ENCODE results near the gene UPB1. TPM values are rescaled to one million over a fixed set of nuclear protein-coding genes. Genes with fewer than 3 reads are reported as not detected.
"Not testable (repeated sequence)": the region's sequence is repeated elsewhere in the genome, so short reads cannot be mapped to it uniquely, and the experiment has no call there.

The UPB1 gene
- total RNA-seq, 1 experiment from 2014 or later, result 0.47 TPM

DNA sequence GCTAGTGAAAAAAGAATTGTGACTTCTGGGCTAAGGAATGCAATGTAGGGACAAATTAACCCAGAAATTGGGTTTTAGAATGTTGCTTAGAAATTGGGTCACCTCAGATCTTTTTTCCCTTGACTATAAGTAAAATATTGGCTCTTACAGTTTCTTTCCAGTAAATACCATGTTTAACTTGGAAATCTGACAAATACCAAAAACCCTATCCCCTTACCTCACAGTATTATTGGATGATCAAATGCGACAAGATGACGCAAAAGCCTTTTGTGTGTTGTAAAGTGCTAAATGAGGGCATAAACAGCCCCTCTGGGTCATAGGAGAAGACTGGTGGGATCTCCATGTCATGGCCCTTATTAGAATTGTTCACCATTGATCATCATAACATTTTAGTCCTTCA is 6.1 kb upstream of the UPB1 start:
- Histone ChIP-seq H3K36me3 (no peaks in the 10 kb centered on the region), H3K9me3 (replicated peaks) (no peaks in the 10 kb centered on the region), H3K27ac (no peak overlapping the region), H3K27me3 (replicated peaks) (no peaks in the 10 kb centered on the region), H3K4me3 (no peak overlapping the region), H3K4me1 (replicated peaks) (peaks cover 31% of the 10 kb centered on the region)
- no peak for DNase-seq (ENCODE audit: low read depth in 1 of 2, low spot score in 2 of 2)

DNA sequence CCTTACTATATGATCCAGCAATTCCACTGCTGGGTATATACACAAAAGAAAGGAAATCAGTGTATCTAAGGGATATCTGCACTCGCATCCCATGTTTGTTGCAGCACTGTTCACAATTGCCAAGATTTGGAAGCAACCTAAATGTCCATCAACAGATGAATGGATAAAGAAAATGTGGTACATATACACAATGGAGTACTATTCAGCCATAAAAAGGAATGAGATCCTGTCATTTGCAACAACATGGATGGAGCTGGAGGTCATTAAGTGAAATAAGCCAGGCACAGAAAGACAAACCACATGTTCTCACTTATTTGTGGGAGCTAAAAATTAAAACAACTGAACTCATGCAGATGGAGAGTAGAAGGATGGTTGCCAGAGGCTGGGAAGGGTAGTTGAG is 5.7 kb upstream of the UPB1 start:
- not testable (repeated sequence) for H3K36me3 ChIP-seq; H3K4me3 ChIP-seq; H3K27me3 ChIP-seq (replicated peaks); H3K9me3 ChIP-seq (replicated peaks); H3K27ac ChIP-seq; DNase-seq (ENCODE audit: low read depth in 1 of 2, low spot score in 2 of 2)
- peaks cover 31% of the 10 kb centered on the region for H3K4me1 ChIP-seq (replicated peaks)

DNA sequence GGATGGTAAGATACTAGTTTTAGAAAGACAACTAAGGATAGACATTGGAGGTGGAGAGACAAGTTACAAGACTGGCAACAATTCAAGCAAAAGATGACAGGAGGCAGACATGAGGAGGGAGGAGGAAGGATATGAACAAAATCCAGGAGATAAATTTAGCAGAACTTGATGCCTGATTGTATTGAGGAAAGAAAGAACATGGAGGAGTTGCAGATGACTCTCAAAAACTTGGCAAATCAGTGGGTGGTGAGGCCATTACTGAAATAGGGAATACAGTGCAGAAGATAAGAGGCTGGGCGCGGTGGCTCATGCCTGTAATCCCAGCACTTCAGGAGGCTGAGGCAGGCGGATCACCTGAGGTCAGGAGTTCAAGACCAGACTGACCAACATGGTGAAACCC is 2.7 kb upstream of the UPB1 start:
- H3K9me3 ChIP-seq (replicated peaks), result no peaks in the 10 kb centered on the region
- H3K27me3 ChIP-seq (replicated peaks), result no peaks in the 10 kb centered on the region
- no peak for DNase-seq (ENCODE audit: low read depth in 1 of 2, low spot score in 2 of 2)
- peaks cover 4% of the 10 kb centered on the region for H3K4me1 ChIP-seq (replicated peaks)
- H3K36me3 ChIP-seq, result no peaks in the 10 kb centered on the region
- H3K4me3 ChIP-seq, result no peak overlapping the region
- no peak overlapping the region for H3K27ac ChIP-seq

DNA sequence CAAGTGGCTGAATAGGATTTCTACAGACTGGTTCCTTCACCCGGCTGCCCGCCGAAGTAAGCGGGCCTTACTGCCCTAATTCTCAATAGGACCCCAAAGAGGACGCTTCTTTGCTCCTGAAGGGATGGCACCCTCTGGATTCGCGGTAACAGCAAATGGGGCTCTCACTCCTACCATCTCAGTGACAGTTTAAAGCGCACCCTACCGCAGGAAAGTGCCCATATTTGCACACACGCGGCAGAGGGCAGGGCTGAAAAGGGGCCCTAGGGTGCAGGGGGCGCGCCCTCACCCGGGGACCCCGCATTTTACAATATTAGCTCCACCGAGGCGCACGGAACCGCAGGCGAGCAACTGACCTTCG is 985 bp upstream of the UPB1 start:
- Histone ChIP-seq H3K27me3 (replicated peaks) (no peaks in the 10 kb centered on the region), H3K4me3 (no peak overlapping the region), H3K4me1 (replicated peaks) (no peaks in the 10 kb centered on the region), H3K27ac (no peak overlapping the region), H3K36me3 (no peaks in the 10 kb centered on the region), H3K9me3 (replicated peaks) (no peaks in the 10 kb centered on the region)
- DNase-seq (ENCODE audit: low read depth in 1 of 2, low spot score in 2 of 2), result no peak

DNA sequence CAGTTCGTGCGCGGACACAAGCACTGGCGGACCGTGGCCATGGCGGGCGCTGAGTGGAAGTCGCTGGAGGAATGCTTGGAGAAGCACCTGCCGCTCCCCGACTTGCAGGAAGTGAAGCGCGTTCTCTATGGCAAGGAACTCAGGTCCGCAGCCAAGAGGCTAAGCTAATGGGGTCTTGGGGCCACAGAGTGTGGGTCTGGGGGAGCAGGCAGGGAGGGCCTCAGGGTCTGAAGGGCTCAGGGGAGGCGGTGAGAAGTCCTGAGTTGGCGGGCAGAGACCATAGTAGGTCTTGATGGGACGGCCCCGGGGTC is 188 bp downstream of the UPB1 start:
- H3K4me1 ChIP-seq (replicated peaks), result no peaks in the 10 kb centered on the region
- H3K4me3 ChIP-seq, result no peak overlapping the region
- no peaks in the 10 kb centered on the region for H3K27me3 ChIP-seq (replicated peaks)
- DNase-seq (ENCODE audit: low read depth in 1 of 2, low spot score in 2 of 2), result no peak
- no peaks in the 10 kb centered on the region for H3K36me3 ChIP-seq
- no peaks in the 10 kb centered on the region for H3K9me3 ChIP-seq (replicated peaks)
- no peak overlapping the region for H3K27ac ChIP-seq

DNA sequence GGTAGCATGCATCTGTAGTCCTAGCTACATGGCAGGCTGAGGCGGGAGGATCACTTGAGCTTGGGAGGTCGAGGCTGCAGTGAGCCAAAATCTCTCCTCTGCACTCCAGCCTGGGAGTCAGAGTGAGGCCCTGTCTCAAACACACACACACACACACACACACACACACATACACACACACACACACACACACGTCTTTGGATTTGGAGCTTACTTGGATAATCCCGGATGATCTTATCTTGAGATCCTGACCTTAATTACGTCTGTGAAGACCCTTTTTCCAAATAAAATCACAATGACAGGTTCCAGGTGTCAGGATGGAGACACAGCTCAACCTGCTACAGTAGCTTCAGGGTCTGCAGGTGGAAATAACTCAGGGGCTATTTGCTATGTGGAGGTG is 1.1 kb downstream of the UPB1 start:
- no peak for DNase-seq (ENCODE audit: low read depth in 1 of 2, low spot score in 2 of 2)
- H3K27me3 ChIP-seq (replicated peaks), result no peaks in the 10 kb centered on the region
- H3K36me3 ChIP-seq, result no peaks in the 10 kb centered on the region
- H3K27ac ChIP-seq, result no peak overlapping the region
- no peaks in the 10 kb centered on the region for H3K9me3 ChIP-seq (replicated peaks)
- H3K4me1 ChIP-seq (replicated peaks), result no peaks in the 10 kb centered on the region
- no peak overlapping the region for H3K4me3 ChIP-seq

DNA sequence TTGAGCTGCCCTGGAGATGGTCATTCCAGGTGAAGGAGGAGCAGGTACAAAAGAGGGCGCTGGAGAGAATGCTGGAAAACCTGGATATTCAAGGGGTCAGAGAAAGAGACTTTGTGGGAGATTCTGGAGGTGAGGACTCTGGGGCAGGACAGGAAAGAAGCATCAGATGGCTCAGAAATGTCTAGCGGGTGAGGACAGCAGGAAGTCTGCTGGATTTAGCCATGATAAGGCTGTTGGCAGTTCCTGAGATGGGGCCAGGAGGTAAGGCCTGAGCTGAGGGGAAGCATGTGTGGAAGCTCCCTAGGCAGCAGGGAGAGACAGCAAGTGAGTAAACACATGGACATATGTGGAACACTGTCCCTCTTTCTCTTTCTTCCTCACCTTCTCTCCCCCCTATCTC is 1.5 kb downstream of the UPB1 start:
- Histone ChIP-seq H3K27me3 (replicated peaks) (no peaks in the 10 kb centered on the region), H3K27ac (no peak overlapping the region), H3K4me1 (replicated peaks) (no peaks in the 10 kb centered on the region), H3K4me3 (no peak overlapping the region), H3K9me3 (replicated peaks) (no peaks in the 10 kb centered on the region), H3K36me3 (no peaks in the 10 kb centered on the region)
- DNase-seq (ENCODE audit: low read depth in 1 of 2, low spot score in 2 of 2), result no peak

DNA sequence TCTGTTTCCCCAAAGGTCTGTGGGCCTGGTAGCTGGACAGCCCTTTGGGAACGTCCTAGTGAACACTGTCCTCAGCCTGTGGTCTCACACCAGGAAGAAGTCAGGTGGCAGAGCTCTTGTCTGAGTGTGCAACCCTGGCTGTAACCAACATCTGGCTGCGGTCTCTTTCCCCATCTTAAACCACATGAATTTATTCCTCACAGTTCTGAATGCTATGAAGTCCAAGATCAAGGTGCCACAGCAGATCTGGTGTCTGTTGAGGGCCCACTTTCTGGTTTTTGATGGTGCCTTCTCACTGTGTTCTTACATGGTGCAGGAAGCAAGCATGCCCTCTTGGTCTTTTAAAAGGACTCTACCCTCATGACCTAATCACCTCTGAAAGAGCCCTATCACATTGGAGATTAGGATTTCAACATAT is 2.7 kb downstream of the UPB1 start:
- Histone ChIP-seq H3K9me3 (replicated peaks) (no peaks in the 10 kb centered on the region), H3K27me3 (replicated peaks) (no peaks in the 10 kb centered on the region), H3K4me1 (replicated peaks) (no peaks in the 10 kb centered on the region; the same call in 1 of the 2 replicates), H3K4me3 (no peak overlapping the region), H3K27ac (no peak overlapping the region), H3K36me3 (no peaks in the 10 kb centered on the region)
- DNase-seq (ENCODE audit: low read depth in 1 of 2, low spot score in 2 of 2), result no peak

DNA sequence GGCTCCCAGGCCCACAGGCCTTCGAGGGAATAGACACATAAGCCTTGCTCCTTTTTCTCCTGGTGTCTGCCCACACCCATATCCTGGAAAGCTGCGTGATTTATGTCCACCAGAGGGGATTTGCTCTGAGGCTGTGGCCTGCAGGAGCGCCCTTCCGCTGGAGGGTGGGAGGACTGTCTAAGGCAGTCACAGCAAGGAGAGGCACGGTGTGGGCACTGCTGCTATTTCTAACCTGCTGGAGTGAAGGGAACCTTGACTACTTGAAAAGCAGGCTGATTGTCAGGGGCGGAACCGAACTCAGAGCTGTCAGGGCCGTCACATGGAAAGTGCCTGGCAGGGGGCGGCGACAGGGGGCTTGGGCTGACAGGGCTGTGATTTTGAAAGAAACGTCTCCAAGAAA is 3.7 kb downstream of the UPB1 start:
- no peaks in the 10 kb centered on the region; the same call in 1 of the 2 replicates for H3K4me1 ChIP-seq (replicated peaks)
- no peak overlapping the region for H3K4me3 ChIP-seq
- no peaks in the 10 kb centered on the region for H3K27me3 ChIP-seq (replicated peaks)
- H3K9me3 ChIP-seq (replicated peaks), result no peaks in the 10 kb centered on the region
- H3K27ac ChIP-seq, result no peak overlapping the region
- no peaks in the 10 kb centered on the region for H3K36me3 ChIP-seq
- no peak for DNase-seq (ENCODE audit: low read depth in 1 of 2, low spot score in 2 of 2)

DNA sequence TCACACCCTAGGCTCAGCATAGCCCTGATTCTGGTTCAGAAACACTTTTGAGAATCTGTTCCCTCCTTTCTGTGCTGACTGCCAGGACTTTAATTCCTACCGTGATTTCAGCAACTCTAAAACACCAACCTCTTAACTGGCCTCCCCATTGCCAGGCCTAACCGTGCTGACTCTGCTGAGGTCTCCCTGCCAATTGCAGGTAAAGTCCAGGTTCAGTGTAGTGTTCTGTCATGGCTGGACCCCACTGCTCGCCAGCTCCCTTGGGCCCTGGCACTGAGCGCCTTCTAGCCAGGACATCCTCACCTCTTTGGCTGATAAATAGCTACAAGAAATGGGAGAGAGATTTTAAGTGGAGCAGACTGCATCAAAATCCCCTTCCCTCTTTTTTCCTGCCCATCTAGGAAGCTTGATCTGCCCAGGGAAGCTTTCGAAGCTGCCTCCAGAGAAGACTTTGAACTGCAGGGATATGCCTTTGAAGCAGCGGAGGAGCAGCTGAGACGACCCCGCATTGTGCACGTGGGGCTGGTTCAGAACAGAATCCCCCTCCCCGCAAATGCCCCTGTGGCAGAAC is 4.7 kb downstream of the UPB1 start:
- no peak for DNase-seq (ENCODE audit: low read depth in 1 of 2, low spot score in 2 of 2)
- H3K27me3 ChIP-seq (replicated peaks), result no peaks in the 10 kb centered on the region
- no peaks in the 10 kb centered on the region for H3K9me3 ChIP-seq (replicated peaks)
- H3K36me3 ChIP-seq, result no peaks in the 10 kb centered on the region
- no peak overlapping the region for H3K4me3 ChIP-seq
- no peaks in the 10 kb centered on the region; the same call in 1 of the 2 replicates for H3K4me1 ChIP-seq (replicated peaks)
- no peak overlapping the region for H3K27ac ChIP-seq

DNA sequence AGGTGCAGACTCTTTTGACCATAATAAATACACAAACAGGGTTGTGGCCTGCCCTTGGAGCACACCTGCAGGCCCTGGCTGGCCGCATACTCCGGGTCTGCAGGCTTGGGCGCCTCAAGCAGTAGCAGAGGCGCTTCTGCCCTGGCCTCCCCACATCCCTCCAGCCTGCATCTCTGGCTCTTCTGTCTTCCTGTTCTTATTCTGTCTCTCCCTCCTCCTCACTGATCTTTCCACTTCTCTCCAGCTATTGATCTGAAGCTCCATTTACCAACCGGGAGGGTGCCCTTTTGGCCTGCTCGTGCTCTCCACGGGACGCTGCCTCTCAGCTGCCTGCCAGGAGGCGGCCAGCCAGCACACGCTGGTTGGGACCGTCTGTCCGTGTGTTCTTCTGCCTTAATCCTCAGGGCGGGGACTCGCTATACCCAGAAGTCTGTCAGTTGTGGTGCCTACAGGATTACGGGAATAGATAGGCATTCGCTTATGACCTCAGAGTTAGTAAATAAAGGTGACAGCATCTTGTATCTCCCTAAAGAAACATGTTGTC is 5.2 kb downstream of the UPB1 start:
- Histone ChIP-seq H3K9me3 (replicated peaks) (no peaks in the 10 kb centered on the region), H3K27me3 (replicated peaks) (no peaks in the 10 kb centered on the region), H3K27ac (no peak overlapping the region), H3K36me3 (no peaks in the 10 kb centered on the region), H3K4me3 (no peak overlapping the region), H3K4me1 (replicated peaks) (no peaks in the 10 kb centered on the region; the same call in 1 of the 2 replicates)
- DNase-seq (ENCODE audit: low read depth in 1 of 2, low spot score in 2 of 2), result no peak

DNA sequence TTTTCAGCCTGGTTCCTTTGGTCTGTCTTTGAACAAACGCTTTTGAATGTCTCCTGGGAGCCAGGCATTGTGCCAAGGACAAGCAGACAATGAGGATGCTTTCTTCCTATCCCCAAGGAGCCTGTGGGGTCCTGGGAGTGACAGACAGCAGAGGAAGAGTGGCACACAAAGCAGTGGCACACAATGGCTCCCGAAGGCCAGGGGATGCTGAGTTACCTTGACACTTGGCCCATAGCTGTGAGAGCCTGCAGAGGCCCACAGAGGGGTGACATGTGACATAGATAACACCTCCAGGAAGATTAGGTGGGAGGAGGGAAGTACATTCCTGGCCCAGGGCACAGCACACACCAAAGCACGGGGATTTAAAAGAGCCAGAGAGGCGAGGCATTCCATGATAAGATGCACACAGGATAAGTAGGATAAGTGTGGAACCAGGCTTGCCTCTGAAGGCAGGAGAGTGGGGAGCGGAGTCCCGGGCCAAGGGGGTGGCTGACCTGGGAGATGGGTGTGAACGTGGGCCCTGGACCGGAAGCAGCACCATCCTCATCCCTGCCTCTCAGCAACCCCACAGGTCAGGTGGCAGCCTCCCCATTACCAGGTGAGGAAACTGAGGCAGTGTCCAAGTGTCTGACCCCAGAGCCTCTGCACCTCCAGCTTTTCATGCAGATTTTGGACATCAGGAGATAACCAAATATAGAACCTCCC is 6.3 kb downstream of the UPB1 start:
- H3K27ac ChIP-seq, result no peak overlapping the region
- no peaks in the 10 kb centered on the region for H3K9me3 ChIP-seq (replicated peaks)
- no peaks in the 10 kb centered on the region for H3K27me3 ChIP-seq (replicated peaks)
- no peak for DNase-seq (ENCODE audit: low read depth in 1 of 2, low spot score in 2 of 2)
- no peak overlapping the region for H3K4me3 ChIP-seq
- peaks cover 4% of the 10 kb centered on the region for H3K4me1 ChIP-seq (replicated peaks)
- H3K36me3 ChIP-seq, result no peaks in the 10 kb centered on the region

DNA sequence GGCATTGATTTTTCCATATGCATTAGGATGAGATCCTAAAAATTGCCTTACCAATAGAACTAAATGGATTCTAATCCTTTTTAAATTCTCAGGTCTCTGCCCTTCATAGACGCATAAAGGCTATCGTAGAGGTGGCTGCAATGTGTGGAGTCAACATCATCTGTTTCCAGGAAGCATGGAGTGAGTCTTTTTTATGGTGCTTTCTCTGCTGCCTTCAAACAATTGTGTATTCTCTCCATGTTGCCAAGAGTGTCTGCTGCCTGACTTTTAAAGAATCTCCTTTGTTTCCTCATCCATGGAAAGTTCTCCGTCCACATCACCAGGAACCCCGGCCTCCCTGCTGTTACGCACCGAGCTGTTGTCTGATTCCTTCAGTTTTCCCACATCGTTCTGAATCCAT is 6.9 kb downstream of the UPB1 start:
- Histone ChIP-seq H3K4me1 (replicated peaks) (peaks cover 9% of the 10 kb centered on the region), H3K36me3 (no peaks in the 10 kb centered on the region), H3K27me3 (replicated peaks) (no peaks in the 10 kb centered on the region), H3K4me3 (no peak overlapping the region), H3K27ac (no peak overlapping the region), H3K9me3 (replicated peaks) (no peaks in the 10 kb centered on the region)
- no peak for DNase-seq (ENCODE audit: low read depth in 1 of 2, low spot score in 2 of 2)

DNA sequence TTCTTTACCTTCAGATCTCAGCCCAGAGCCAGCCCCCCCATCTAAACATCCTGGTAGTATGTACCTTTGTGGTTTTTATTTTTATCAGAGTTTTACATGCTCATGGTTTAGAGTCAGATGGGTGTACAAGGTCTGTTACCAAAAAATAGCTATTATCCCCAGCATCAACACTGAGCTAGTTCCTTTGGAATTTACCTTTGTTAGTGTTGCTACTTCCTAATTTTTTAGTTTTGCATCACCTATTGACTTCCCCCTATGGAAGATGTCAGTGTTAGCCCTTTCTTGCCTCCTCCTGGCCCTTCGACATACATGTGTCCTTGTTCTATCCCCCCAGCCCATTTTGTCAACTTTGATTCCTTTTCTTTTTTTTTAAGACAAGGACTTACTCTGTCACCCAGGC is 7.4 kb downstream of the UPB1 start:
- Histone ChIP-seq H3K27ac (no peak overlapping the region), H3K27me3 (replicated peaks) (no peaks in the 10 kb centered on the region), H3K4me1 (replicated peaks) (peaks cover 14% of the 10 kb centered on the region), H3K9me3 (replicated peaks) (no peaks in the 10 kb centered on the region), H3K4me3 (no peak overlapping the region), H3K36me3 (no peaks in the 10 kb centered on the region)
- DNase-seq (ENCODE audit: low read depth in 1 of 2, low spot score in 2 of 2), result no peak
